Stimulated activated CD8-positive, alpha-beta memory T cell treated with anti-CD3 and anti-CD28 coated beads, Interleukin-4, amount 100 ng/mL, for 4 hours (primary cell): Measurements from ENCODE around the gene AHSG.
"Not testable (repeated sequence)": the region's sequence is repeated elsewhere in the genome, so short reads cannot be mapped to it uniquely, and the experiment has no call there.

ENCODE experiments used
- DNase-seq, 2 donors: peaks; one replicate each; pipeline ENCODE4 v3.0.0-alpha.2; 2020; ENCODE audit warnings: low read depth in 2 of 2, low spot score in 1 of 2

The AHSG gene, protein sequence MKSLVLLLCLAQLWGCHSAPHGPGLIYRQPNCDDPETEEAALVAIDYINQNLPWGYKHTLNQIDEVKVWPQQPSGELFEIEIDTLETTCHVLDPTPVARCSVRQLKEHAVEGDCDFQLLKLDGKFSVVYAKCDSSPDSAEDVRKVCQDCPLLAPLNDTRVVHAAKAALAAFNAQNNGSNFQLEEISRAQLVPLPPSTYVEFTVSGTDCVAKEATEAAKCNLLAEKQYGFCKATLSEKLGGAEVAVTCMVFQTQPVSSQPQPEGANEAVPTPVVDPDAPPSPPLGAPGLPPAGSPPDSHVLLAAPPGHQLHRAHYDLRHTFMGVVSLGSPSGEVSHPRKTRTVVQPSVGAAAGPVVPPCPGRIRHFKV

GRCh38 chr3:186612721-186613636 lies at the start of gene AHSG:
AHSG (plus strand) TSS chr3:186613060; CDS start chr3:186613142, 82 bp downstream.
- no peak for DNase-seq

GRCh38 chr3:186564586-186564985 lies 48.3 kb upstream of the AHSG start:
- no peak for DNase-seq

GRCh38 chr3:186566772-186567071 lies 46.1 kb upstream of the AHSG start:
- no peak for DNase-seq

DNA sequence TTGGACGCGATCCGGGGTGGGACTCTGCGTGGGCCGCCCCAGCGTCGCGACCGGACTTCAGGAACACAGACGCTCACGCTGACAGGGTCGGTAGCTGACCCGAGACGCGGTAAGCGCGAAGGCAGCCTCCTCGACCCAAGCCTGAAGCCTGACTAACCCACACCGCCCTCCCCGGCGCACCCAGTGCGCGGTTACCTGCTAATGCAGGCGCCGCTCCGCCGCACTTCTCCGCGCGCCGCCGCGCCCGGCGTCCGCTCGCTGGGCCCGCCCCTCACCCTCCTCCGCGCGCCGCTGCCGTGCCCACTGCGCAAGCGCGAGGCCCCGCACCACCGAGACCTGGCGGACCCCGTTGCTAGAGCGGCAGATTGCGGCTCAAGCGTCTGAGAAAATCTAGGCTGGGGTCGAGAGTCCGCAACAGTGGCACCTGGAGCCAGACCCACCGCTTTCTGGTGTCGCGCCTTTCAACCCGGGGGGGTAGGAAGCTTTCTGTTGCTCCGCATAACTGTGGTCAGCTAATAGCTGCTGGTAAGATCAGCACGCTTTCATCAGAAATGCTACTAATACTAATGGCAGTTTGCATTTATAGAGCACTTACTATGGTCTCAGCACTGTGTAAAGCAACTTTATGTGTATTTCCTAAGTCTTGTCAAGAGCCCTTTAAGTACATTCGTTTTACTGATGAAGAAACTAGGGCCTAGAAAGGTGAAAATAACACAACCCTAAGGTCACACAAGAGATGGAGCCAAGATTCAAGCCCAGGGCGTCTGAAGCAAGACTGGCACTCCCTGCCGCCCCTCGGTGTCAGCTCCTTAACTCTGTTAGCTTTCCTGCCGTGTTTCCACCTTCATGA lies 45.6 kb upstream of the AHSG start, which contains the start of gene TBCCD1:
Gene TBCCD1, minus strand, starts transcription at position 268 of the 850 bp plus-strand sequence. CDS start 3,010 bp downstream, outside the sequence.
- DNase-seq = peak; percentile 81 to 93

DNA sequence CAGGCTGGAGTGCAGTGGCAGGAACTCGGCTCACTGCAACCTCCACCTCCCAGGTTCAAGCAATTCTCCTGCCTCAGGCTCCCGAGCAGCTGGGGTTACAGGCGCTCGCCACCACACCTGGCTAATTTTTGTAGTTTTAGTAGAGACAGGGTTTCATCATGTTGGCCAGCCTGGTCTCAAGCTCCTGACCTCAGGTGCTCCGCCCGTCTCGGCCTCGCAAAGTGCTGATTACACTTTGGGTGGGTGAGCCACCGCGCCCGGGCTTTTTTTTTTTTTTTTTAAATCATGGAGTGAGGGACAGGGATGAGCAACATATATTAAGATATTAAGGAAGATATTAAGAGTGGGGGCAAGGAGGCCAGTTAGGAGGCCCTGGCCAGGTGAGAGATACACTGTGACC lies 43.5 kb upstream of the AHSG start:
- not testable (repeated sequence) for DNase-seq

DNA sequence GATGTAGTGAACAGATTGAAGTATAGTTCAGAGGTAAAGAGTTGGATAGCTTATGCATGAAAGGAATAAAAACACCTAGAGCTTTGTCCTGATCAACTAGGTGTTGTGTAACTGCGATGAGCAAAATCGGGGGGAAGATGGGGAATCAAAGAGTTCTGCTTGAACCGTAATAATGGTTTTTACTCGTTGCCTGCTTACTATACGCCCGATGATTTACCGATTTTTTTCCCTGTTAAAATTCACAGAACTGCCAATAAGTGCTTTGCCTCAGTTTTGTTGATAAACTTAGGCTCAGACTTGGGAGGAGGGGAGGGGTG lies 43.1 kb upstream of the AHSG start:
- no peak for DNase-seq

GRCh38 chr3:186570096-186570940 lies 42.5 kb upstream of the AHSG start, which contains the start of gene DNAJB11:
DNAJB11 (plus strand) TSS chr3:186570720; CDS start chr3:186570898, 178 bp downstream.
- peak; percentile 94 to 99 for DNase-seq

GRCh38 chr3:186570941-186571643 lies 41.8 kb upstream of the AHSG start:
- no peak for DNase-seq

- DNase-seq = no peak
Observed at GRCh38 chr3:186571644-186572013, 41.2 kb upstream of the AHSG start.

- no peak for DNase-seq
Observed at GRCh38 chr3:186577521-186577920, 35.3 kb upstream of the AHSG start.

GRCh38 chr3:186580785-186581184 lies 32.1 kb upstream of the AHSG start:
- DNase-seq = no peak

GRCh38 chr3:186582541-186582940 lies 30.3 kb upstream of the AHSG start:
- no peak for DNase-seq

DNA sequence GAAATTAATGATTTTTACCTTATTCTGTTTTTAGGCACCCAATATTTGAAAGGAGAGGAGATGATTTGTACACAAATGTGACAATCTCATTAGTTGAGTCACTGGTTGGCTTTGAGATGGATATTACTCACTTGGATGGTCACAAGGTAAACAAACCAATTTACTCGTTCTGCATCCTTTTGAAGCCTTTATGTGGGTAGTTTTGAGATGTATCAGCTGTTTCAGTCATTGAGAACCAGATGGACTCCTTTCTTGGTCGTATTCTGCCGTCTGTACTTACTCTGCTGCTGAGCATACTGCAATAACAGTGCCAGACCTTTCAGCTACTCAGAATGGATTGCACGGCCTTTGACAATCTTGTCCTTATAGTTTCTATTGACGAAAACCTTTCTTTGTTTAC lies 29.0 kb upstream of the AHSG start:
- DNase-seq = no peak

GRCh38 chr3:186586245-186586644 lies 26.6 kb upstream of the AHSG start:
- not testable (repeated sequence) for DNase-seq

- no peak for DNase-seq
Observed at GRCh38 chr3:186587183-186587582, 25.7 kb upstream of the AHSG start.

- no peak for DNase-seq
Observed at GRCh38 chr3:186588632-186589031, 24.2 kb upstream of the AHSG start.

DNA sequence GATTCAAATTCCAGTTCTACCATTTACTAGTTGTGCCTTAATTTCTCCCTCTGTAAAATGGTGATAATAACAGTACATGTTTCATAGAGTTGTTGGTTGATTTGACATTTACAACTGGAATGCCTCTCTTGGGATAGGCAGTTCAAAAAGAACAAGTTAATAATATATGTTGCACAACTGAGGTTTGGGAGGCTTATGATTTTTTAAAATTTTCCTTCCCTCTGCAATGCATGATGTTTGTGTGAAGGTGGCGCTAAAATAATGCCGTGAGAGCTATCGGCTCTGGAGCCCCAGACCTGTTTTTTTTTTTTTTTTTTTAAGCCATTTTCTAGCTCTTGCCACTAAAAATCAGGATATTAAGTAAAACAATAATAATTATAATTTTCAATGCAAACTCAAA lies 23.7 kb upstream of the AHSG start:
- no peak for DNase-seq

- no peak for DNase-seq
Observed at GRCh38 chr3:186589856-186590579, 22.8 kb upstream of the AHSG start.
